HepG2 (cell line): ENCODE measurements around the gene FAT1. TPM values are rescaled to one million over a fixed set of nuclear protein-coding genes. Genes with fewer than 3 reads are reported as not detected.

Source experiments
- GLMP ChIP-seq: sonication (generic); formaldehyde crosslinking; IDR thresholded peaks from 2 replicates; pipeline ENCODE4 v1.9.0; 2021; ENCODE audit warnings: missing genetic modification reagents, mild to moderate bottlenecking, borderline replicate concordance
- HDAC2 ChIP-seq: sonication (generic); formaldehyde crosslinking; IDR thresholded peaks from 2 replicates; pipeline ENCODE4 v1.4.0; 2020; ENCODE audit warnings: missing genetic modification reagents
- HMG20B ChIP-seq: conservative IDR thresholded peaks from 2 replicates; pipeline ENCODE4 v1.6.1; 2016; ENCODE audit warnings: missing genetic modification reagents, missing compliant biosample characterization
- NPAS2 ChIP-seq: sonication (generic); formaldehyde crosslinking; IDR thresholded peaks from 2 replicates; pipeline ENCODE4 v1.8.0; 2022; ENCODE audit warnings: mild to moderate bottlenecking, missing genetic modification reagents, borderline replicate concordance
- NR2C2 ChIP-seq: sonication (generic); formaldehyde crosslinking; IDR thresholded peaks from 2 replicates; pipeline ENCODE4 v1.4.0; 2020; ENCODE audit warnings: missing genetic modification reagents, mild to moderate bottlenecking, moderate library complexity, borderline replicate concordance
- PTBP1 ChIP-seq: fragments of 200-400 bp; formaldehyde crosslinking; IDR thresholded peaks from 2 replicates; pipeline ENCODE4 v1.6.1; 2018; ENCODE audit warnings: low read length, low read depth; ENCODE audit not compliant: poor library complexity, severe bottlenecking
- RELA ChIP-seq: sonication (generic); formaldehyde crosslinking; IDR thresholded peaks from 2 replicates; pipeline ENCODE4 v1.4.0; 2020; ENCODE audit warnings: missing genetic modification reagents
- SAP130 ChIP-seq: IDR thresholded peaks from 2 replicates; pipeline ENCODE4 v1.6.1; 2016; ENCODE audit warnings: low read depth
- SKI ChIP-seq: fragments of 450-650 bp; IDR thresholded peaks from one replicate; pipeline ENCODE4 v1.6.1; 2018; ENCODE audit warnings: mild to moderate bottlenecking; ENCODE audit not compliant: partially characterized antibody
- STAG1 ChIP-seq: sonication (generic); formaldehyde crosslinking; IDR thresholded peaks from 2 replicates; pipeline ENCODE4 v1.4.0; 2020; ENCODE audit warnings: missing genetic modification reagents
- TAF1 ChIP-seq: sonication (generic); formaldehyde crosslinking; IDR thresholded peaks from 2 replicates; pipeline ENCODE4 v1.4.0; 2020; ENCODE audit warnings: missing genetic modification reagents
- TEF ChIP-seq: sonication (generic); formaldehyde crosslinking; IDR thresholded peaks from 2 replicates; pipeline ENCODE4 v1.5.0; 2020; ENCODE audit warnings: missing genetic modification reagents
- TFDP1 ChIP-seq: IDR thresholded peaks from 2 replicates; pipeline ENCODE4 v1.6.1; 2016; ENCODE audit warnings: missing compliant biosample characterization, missing genetic modification reagents, borderline replicate concordance
- THAP11 ChIP-seq: IDR thresholded peaks from 2 replicates; pipeline ENCODE4 v1.6.1; 2016; ENCODE audit warnings: missing biosample characterization, missing genetic modification reagents
- TOPORS ChIP-seq: sonication (generic); formaldehyde crosslinking; IDR thresholded peaks from 2 replicates; pipeline ENCODE4 v1.8.0; 2023; ENCODE audit warnings: mild to moderate bottlenecking, missing genetic modification reagents
- U2AF2 ChIP-seq: fragments of 200-400 bp; formaldehyde crosslinking; IDR thresholded peaks from 2 replicates; pipeline ENCODE4 v1.6.1; 2017; ENCODE audit warnings: low read depth, mild to moderate bottlenecking, low read length
- ZFX ChIP-seq: sonication (generic); formaldehyde crosslinking; IDR thresholded peaks from 2 replicates; pipeline ENCODE4 v1.4.0; 2020; ENCODE audit warnings: mild to moderate bottlenecking, low read depth, missing genetic modification reagents, moderate library complexity
- ZNF33B ChIP-seq: sonication (generic); formaldehyde crosslinking; IDR thresholded peaks from 2 replicates; pipeline ENCODE4 v1.5.1; 2020; ENCODE audit warnings: mild to moderate bottlenecking, missing genetic modification reagents
- ZNF350 ChIP-seq: sonication (generic); formaldehyde crosslinking; IDR thresholded peaks from 2 replicates; pipeline ENCODE4 v1.4.0; 2020; ENCODE audit warnings: mild to moderate bottlenecking, low read depth, missing genetic modification reagents, borderline replicate concordance
- ZNF431 ChIP-seq: sonication (generic); formaldehyde crosslinking; IDR thresholded peaks from 2 replicates; pipeline ENCODE4 v1.9.0; 2022; ENCODE audit warnings: missing genetic modification reagents, low read depth, mild to moderate bottlenecking, borderline replicate concordance
- ZNF687 ChIP-seq: sonication (generic); formaldehyde crosslinking; IDR thresholded peaks from 2 replicates; pipeline ENCODE4 v1.5.1; 2020; ENCODE audit warnings: mild to moderate bottlenecking, missing genetic modification reagents, moderate library complexity
- ZSCAN20 ChIP-seq: sonication (generic); formaldehyde crosslinking; IDR thresholded peaks from 2 replicates; pipeline ENCODE4 v1.4.0; 2020; ENCODE audit warnings: missing genetic modification reagents, mild to moderate bottlenecking, borderline replicate concordance
- polyA plus RNA-seq, 8 experiments: library from polyadenylated mRNA; depleted of rRNA in 3 of 8; stranded (reverse) in 7 of 8; unstranded in 1 of 8; fragments of >200 nt; fragmentation: Illumina TruSeq in 4 of 8; extraction: Trizol in 4 of 8; gene quantifications; 2 replicates each; pipeline versions ENCODE4 v1.2.1 to v1.2.3, GENCODE V29; 2011 to 2016; ENCODE audit warnings: low read depth in 4 of 8, missing spikeins in 1 of 8, mixed read lengths in 1 of 8; ENCODE audit not compliant: insufficient read depth in 1 of 8
- total RNA-seq, 5 experiments: library from RNA; depleted of rRNA; stranded (reverse); fragments of >200 nt; fragmentation: Illumina TruSeq; extraction: Trizol; gene quantifications; 2 replicates each; pipeline ENCODE4 v1.2.3, GENCODE V29; 2016; ENCODE audit warnings: low read depth in 1 of 5

Gene FAT1
- total and polyA plus RNA-seq, 2 of the 13 experiments (the other 11 are each of a cell fraction or from before 2014, with no cell fraction given) = 185 to 216 TPM

GRCh38 chr4:186723292-186724057, at the start of gene FAT1 (continued):
- TF ChIP-seq HMG20B (CRISPR knock-in tag) = no peak
- peak; percentile 61; the same call in 1 of the 2 replicates for TF ChIP-seq TOPORS
- peak; percentile 10; the same call in 1 of the 2 replicates for TF ChIP-seq THAP11 (CRISPR knock-in tag)
- peak; percentile 49 for TF ChIP-seq TAF1 (CRISPR knock-in tag)
- TF ChIP-seq HDAC2 = peak; percentile 22; the same call in 1 of the 2 replicates
- TF ChIP-seq ZSCAN20 (CRISPR knock-in tag) = peak; percentile 22; the same call in 1 of the 2 replicates
- peak; percentile 35 for TF ChIP-seq SKI
- no peak for TF ChIP-seq GLMP (CRISPR knock-in tag)
- TF ChIP-seq ZNF350 (CRISPR knock-in tag) = peak; percentile 20; the same call in 1 of the 2 replicates
- TF ChIP-seq STAG1 (CRISPR knock-in tag) = peak; percentile 21; the same call in 1 of the 2 replicates
- TF ChIP-seq NR2C2 (CRISPR knock-in tag) = peak; percentile 34
- TF ChIP-seq NPAS2 (CRISPR knock-in tag) = no peak
- peak; percentile 52; the same call in 1 of the 2 replicates for TF ChIP-seq TFDP1 (CRISPR knock-in tag)
- peak; percentile 21; the same call in 1 of the 2 replicates for TF ChIP-seq TEF
- TF ChIP-seq ZNF33B = no peak
- TF ChIP-seq ZFX (CRISPR knock-in tag) = peak; percentile 52
- no peak for TF ChIP-seq RELA (CRISPR knock-in tag)
- no peak for TF ChIP-seq U2AF2
- 0 out of 2 replicates have a peak, but pooled peaks have one; percentile 68 for TF ChIP-seq ZNF431
- TF ChIP-seq SAP130 (CRISPR knock-in tag) = peak; percentile 44; the same call in 1 of the 2 replicates
- no peak for TF ChIP-seq PTBP1
- TF ChIP-seq ZNF687 (CRISPR knock-in tag) = peak; percentile 68; the same call in 1 of the 2 replicates
